ENCODE data around the gene DMAC2L. TPM values are rescaled to one million over a fixed set of nuclear protein-coding genes. Genes with fewer than 3 reads are reported as not detected.

DMAC2L gene
- total RNA-seq, 3 donors from 2014 or later, result 19.7 to 30.7 (median 20.3) TPM

GRCh38 chr14:50375760-50376159 is 63.6 kb downstream of the DMAC2L start:
- TF ChIP-seq POLR2A (IDR thresholded peaks at IDR 0.05), result no peak
- TF ChIP-seq CTCF (IDR thresholded peaks at IDR 0.05), result no peak
- TF ChIP-seq POLR2AphosphoS5 (IDR thresholded peaks at IDR 0.05), result no peak
- no peak overlapping the region for H3K27ac ChIP-seq
- intact Hi-C loops (cut with DNase I; ENCODE audit: low total_unique reads), result no loop called here
- H3K4me3 ChIP-seq, result no peak overlapping the region
- no peaks in the 10 kb centered on the region for H3K27me3 ChIP-seq
- no peak for DNase-seq (ENCODE audit: low spot score in 2 of 2)
- H3K4me1 ChIP-seq, result no peaks in the 10 kb centered on the region
- H3K9me3 ChIP-seq, result no peaks in the 10 kb centered on the region
- H3K36me3 ChIP-seq, result no peaks in the 10 kb centered on the region

Other genes starting within 250 kb of the DMAC2L start
- 1 to 10 TPM; 5.0 to 8.5 (median 8.3) TPM for gene VCPKMT, start 195.8 kb upstream of the DMAC2L start, total RNA-seq
- gene SOS2, start 80.7 kb upstream of the DMAC2L start, total RNA-seq, result 10 to 100 TPM; 35.7 to 54.3 (median 37.4) TPM
- 1 to 10 TPM; 3.8 to 6.9 (median 6.3) TPM for gene L2HGDH, start 95 bp upstream of the DMAC2L start, total RNA-seq
- 10 to 100 TPM in 2 of 3 donors, 1 to 10 TPM in 1; 9.2 to 23.4 (median 10.5) TPM for gene CDKL1, start 84.6 kb downstream of the DMAC2L start, total RNA-seq
- 100 to 1,000 TPM; 108 to 165 (median 119) TPM for gene MAP4K5, start 220.2 kb downstream of the DMAC2L start, total RNA-seq
- 10 to 100 TPM; 10.4 to 23.7 (median 22.0) TPM for gene ATL1, start 247.8 kb downstream of the DMAC2L start, total RNA-seq